Lower leg skin (tissue), 4 donors: ENCODE results near the gene ASB1. TPM values are rescaled to one million over a fixed set of nuclear protein-coding genes. Genes with fewer than 3 reads are reported as not detected.

ENCODE experiments used
- DNase-seq, 2 donors: peaks; one replicate each; pipeline ENCODE4 v3.0.0-alpha.2; 2019; ENCODE audit warnings: low spot score in 2 of 2
- H3K4me3 ChIP-seq: fragments of 200-600 bp; sonication (generic); 2 replicates; pipeline ENCODE4 v1.5.1; 2017; ENCODE audit warnings: mild to moderate bottlenecking, low read depth; ENCODE audit not compliant: poor library complexity, severe bottlenecking
- POLR2A ChIP-seq, 2 donors: fragments of 450-650 bp; IDR thresholded peaks; one replicate each; pipeline ENCODE4 v1.6.1; 2016 to 2017; ENCODE audit warnings: antibody characterized with exemption in 2 of 2, mild to moderate bottlenecking in 1 of 2, moderate library complexity in 1 of 2
- WGBS, 2 donors: methylation state at CpG; one replicate each; pipeline ENCODE4 v1.1.5; 2018; 5-methylcytosine and 5-hydroxymethylcytosine counted together
- intact Hi-C: fragments of 100-400 bp; cut with DNase I; formaldehyde crosslinking; loops from one replicate; pipeline ENCODE4 v1.15.0; 2023; ENCODE audit warnings: low total_unique reads
- total RNA-seq, 4 donors: library from RNA; depleted of rRNA; stranded (reverse); fragments of >200 nt; gene quantifications; one replicate each; pipeline ENCODE4 v1.1.0, GENCODE V29; 2016
- TF ChIP-seq, protein P1 (sequence below), 3 donors: fragments of 450-650 bp; IDR thresholded peaks; one replicate each; pipeline ENCODE4 v1.5.1; 2016; ENCODE audit warnings: antibody characterized with exemption in 3 of 3, mild to moderate bottlenecking in 3 of 3, moderate library complexity in 2 of 3

The ASB1 gene
- total RNA-seq, 4 donors from 2014 or later: 16.6 to 32.9 (median 21.0) TPM

DNA sequence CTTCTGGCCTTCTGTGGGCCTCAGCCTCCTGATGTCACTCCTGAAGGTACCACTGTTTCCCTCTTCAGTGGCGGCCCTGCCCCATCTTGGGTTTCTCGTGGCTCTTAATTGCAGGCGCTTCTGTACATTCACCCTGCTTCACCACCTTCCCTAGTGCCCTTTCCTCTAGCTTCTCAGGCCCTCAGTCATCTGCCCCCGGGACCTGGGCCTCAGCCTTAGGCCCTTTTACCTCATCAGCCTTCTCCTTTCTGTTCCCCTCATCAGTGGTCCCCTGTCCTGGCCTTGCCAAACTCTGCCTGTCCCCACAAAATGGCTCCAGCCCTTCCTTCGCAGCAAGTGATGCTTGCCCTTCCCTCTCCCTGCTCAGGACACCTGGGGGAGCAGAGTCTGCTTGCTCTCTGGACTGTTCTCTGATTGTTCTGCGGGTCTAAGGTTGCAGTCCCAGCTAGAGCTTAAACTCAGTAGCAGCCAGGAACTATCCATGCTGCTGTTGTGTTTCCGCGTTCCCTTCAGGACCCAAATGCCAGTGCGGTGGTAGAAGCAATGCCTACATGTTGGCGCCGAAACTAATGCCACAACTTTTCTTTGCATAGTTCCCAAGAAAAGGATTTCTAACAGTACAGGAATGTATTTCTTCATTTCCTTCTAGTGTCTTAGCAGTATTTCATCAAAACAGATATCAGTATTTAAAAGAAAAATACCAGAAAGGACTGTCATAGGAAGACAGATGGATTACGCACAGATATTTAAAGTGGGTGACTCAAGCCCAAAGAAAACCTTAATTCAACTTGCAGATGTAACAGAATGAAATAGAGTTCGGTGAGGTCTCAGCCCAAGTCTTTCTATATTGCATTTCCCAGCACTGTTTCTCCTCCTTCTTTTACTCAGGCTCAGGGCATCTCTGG lies 7.5 kb downstream of the ASB1 start:
- WGBS, 2 donors: 89 to 91% methylated on average over 13 of the region's 13 CpGs
- no peak for DNase-seq
- TF ChIP-seq, protein P1, sequence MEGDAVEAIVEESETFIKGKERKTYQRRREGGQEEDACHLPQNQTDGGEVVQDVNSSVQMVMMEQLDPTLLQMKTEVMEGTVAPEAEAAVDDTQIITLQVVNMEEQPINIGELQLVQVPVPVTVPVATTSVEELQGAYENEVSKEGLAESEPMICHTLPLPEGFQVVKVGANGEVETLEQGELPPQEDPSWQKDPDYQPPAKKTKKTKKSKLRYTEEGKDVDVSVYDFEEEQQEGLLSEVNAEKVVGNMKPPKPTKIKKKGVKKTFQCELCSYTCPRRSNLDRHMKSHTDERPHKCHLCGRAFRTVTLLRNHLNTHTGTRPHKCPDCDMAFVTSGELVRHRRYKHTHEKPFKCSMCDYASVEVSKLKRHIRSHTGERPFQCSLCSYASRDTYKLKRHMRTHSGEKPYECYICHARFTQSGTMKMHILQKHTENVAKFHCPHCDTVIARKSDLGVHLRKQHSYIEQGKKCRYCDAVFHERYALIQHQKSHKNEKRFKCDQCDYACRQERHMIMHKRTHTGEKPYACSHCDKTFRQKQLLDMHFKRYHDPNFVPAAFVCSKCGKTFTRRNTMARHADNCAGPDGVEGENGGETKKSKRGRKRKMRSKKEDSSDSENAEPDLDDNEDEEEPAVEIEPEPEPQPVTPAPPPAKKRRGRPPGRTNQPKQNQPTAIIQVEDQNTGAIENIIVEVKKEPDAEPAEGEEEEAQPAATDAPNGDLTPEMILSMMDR (IDR thresholded peaks at IDR 0.05): no peak
- no peak for TF ChIP-seq POLR2A (IDR thresholded peaks at IDR 0.05)
- intact Hi-C loops: loop anchor here (10.0 kb wide), 1 partner anchor 59 kb away; no protein-coding TSS in a partner anchor
- H3K4me3 ChIP-seq: no peak overlapping the region

GRCh38 chr2:238434846-238435751 lies 8.4 kb downstream of the ASB1 start:
- DNase-seq: peak in 1 of 2 donors; percentile 80
- TF ChIP-seq, protein P1 (IDR thresholded peaks at IDR 0.05): no peak
- intact Hi-C loops: loop anchor here (10.0 kb wide), 1 partner anchor 60 kb away; no protein-coding TSS in a partner anchor
- H3K4me3 ChIP-seq: no peak overlapping the region
- 70 to 84% methylated on average over 21 to 24 of the region's 24 CpGs for WGBS, 2 donors

GRCh38 chr2:238435752-238436096 lies 9.0 kb downstream of the ASB1 start:
- no peak overlapping the region for H3K4me3 ChIP-seq
- 96 to 97% methylated on average over 20 of the region's 20 CpGs for WGBS, 2 donors
- peak in 1 of 2 donors; percentile 79 for DNase-seq
- intact Hi-C loops: loop anchor here (10.0 kb wide), 1 partner anchor 61 kb away; no protein-coding TSS in a partner anchor
- TF ChIP-seq, protein P1 (IDR thresholded peaks at IDR 0.05): no peak
- no peak for TF ChIP-seq POLR2A (IDR thresholded peaks at IDR 0.05)

- H3K4me3 ChIP-seq: no peak overlapping the region
- intact Hi-C loops: loop anchor here (10.0 kb wide), 1 partner anchor 64 kb away; no protein-coding TSS in a partner anchor
- no peak for TF ChIP-seq POLR2A (IDR thresholded peaks at IDR 0.05)
- TF ChIP-seq, protein P1 (IDR thresholded peaks at IDR 0.05): no peak
- 73 to 79% methylated on average over 24 of the region's 24 CpGs for WGBS, 2 donors
- peak in 1 of 2 donors; percentile 84 for DNase-seq
Measured at GRCh38 chr2:238438856-238439849, 12.4 kb downstream of the ASB1 start.

GRCh38 chr2:238439917-238440316 lies 13.2 kb downstream of the ASB1 start:
- intact Hi-C loops: loop anchor here (10.0 kb wide), 1 partner anchor 65 kb away; no protein-coding TSS in a partner anchor
- no peak overlapping the region for H3K4me3 ChIP-seq
- TF ChIP-seq, protein P1 (IDR thresholded peaks at IDR 0.05): no peak
- TF ChIP-seq POLR2A (IDR thresholded peaks at IDR 0.05): no peak
- no peak for DNase-seq
- 70 to 90% methylated on average over 2 of the region's 2 CpGs for WGBS, 2 donors
